SK-N-SH (cell line): ENCODE results near the gene ENTPD7.

ENCODE experiments used
- CTCF ChIP-seq: fragments of 200-600 bp; sonication (generic); IDR thresholded peaks from 2 replicates; pipeline ENCODE4 v1.6.1; 2017; ENCODE audit warnings: antibody characterized with exemption, mild to moderate bottlenecking, moderate library complexity
- POLR2AphosphoS5 ChIP-seq: IDR thresholded peaks from 2 replicates; pipeline ENCODE4 v1.6.1; 2012; ENCODE audit warnings: low read depth, low read length
- RCOR1 ChIP-seq: fragments of 150-350 bp; IDR thresholded peaks from 2 replicates; pipeline ENCODE4 v1.6.1; 2017; ENCODE audit warnings: antibody characterized with exemption, low read length

GRCh38 chr10:99612167-99612831 lies 47.0 kb upstream of the ENTPD7 start:
- TF ChIP-seq CTCF (peak; percentile 84), POLR2AphosphoS5 (no peak), RCOR1 (no peak)
